OCI-LY7 (cell line): ENCODE measurements around the gene GON7. TPM values are rescaled to one million over a fixed set of nuclear protein-coding genes. Genes with fewer than 3 reads are reported as not detected.

Experiments
- Bru-seq: library from RNA; stranded (reverse); fragments of 400-500 nt; gene quantifications from one replicate; lab custom pipeline; 2021; lab: Mats Ljungman, UMichigan
- BruChase-seq, 2 experiments: library from RNA; stranded (reverse); fragments of 400-500 nt; gene quantifications; one replicate each; lab custom pipeline; 2021; lab: Mats Ljungman, UMichigan
- BruUV-seq: library from RNA; stranded (reverse); fragments of 400-500 nt; replicated peaks from 2 replicates; lab custom pipeline; 2021; lab: Mats Ljungman, UMichigan
- CTCF ChIA-PET: fragments of 300-600 bp; sonication (Branson Sonifier 250); formaldehyde crosslinking; loops from one replicate; lab custom pipeline; 2022; ENCODE audit warnings: antibody characterized with exemption; ENCODE audit not compliant: unreplicated experiment; lab: Charles Lee
- POLR2A ChIA-PET: fragments of 300-600 bp; sonication (Branson Sonifier 250); formaldehyde crosslinking; loops from one replicate; lab custom pipeline; 2022; ENCODE audit warnings: antibody characterized with exemption; lab: Charles Lee
- DNase-seq: peaks from one replicate; pipeline ENCODE4 v3.0.0-alpha.2; 2015; ENCODE audit warnings: low spot score
- H2AFZ ChIP-seq: fragments of 200-600 bp; sonication (generic), shearing (Covaris generic); 2 replicates; pipeline ENCODE4 v1.6.1; 2014; ENCODE audit warnings: mild to moderate bottlenecking, antibody characterized with exemption, low read length, moderate library complexity
- H3K27ac ChIP-seq: fragments of 200-600 bp; sonication (generic); 2 replicates; pipeline ENCODE4 v1.5.1; 2014; ENCODE audit warnings: mixed run types, low read depth, mild to moderate bottlenecking, moderate library complexity, low read length, inconsistent platforms; ENCODE audit not compliant: poor library complexity, severe bottlenecking
- H3K36me3 ChIP-seq: fragments of 200-600 bp; sonication (generic); 2 replicates; pipeline ENCODE4 v1.6.1; 2014; ENCODE audit warnings: mild to moderate bottlenecking, antibody characterized with exemption, low read length, moderate library complexity, mixed read lengths; ENCODE audit not compliant: insufficient read depth
- H3K4me1 ChIP-seq: fragments of 200-600 bp; sonication (generic); 2 replicates; pipeline ENCODE4 v1.5.1; 2014; ENCODE audit warnings: mild to moderate bottlenecking, low read length; ENCODE audit not compliant: insufficient read depth, poor library complexity, severe bottlenecking
- H3K4me2 ChIP-seq: fragments of 200-600 bp; sonication (generic); 2 replicates; pipeline ENCODE4 v1.6.1; 2014; ENCODE audit warnings: mild to moderate bottlenecking, low read length
- H3K4me3 ChIP-seq: fragments of 200-600 bp; sonication (generic); 2 replicates; pipeline ENCODE4 v1.5.1; 2014; ENCODE audit warnings: mild to moderate bottlenecking, low read depth, low read length; ENCODE audit not compliant: poor library complexity, severe bottlenecking
- H3K79me2 ChIP-seq: fragments of 200-600 bp; sonication (generic); 2 replicates; pipeline ENCODE4 v1.6.1; 2016; ENCODE audit warnings: low read depth, mild to moderate bottlenecking, low read length, moderate library complexity, mixed read lengths; ENCODE audit not compliant: insufficient read depth
- H3K9me2 ChIP-seq: fragments of 200-600 bp; sonication (generic); 2 replicates; pipeline ENCODE4 v1.6.1; 2016; ENCODE audit warnings: mild to moderate bottlenecking, low read length, mixed read lengths; ENCODE audit not compliant: insufficient read depth
- H3K9me3 ChIP-seq: fragments of 200-600 bp; sonication (generic); 2 replicates; pipeline ENCODE4 v1.6.1; 2014; ENCODE audit warnings: mild to moderate bottlenecking, mixed run types, low read length, mixed read lengths
- H4K20me1 ChIP-seq: fragments of 200-600 bp; sonication (generic); 2 replicates; pipeline ENCODE4 v1.6.1; 2014; ENCODE audit warnings: mild to moderate bottlenecking, antibody characterized with exemption, low read length, moderate library complexity, mixed read lengths; ENCODE audit not compliant: insufficient read depth
- CTCF ChIP-seq: fragments of 200-600 bp; sonication (generic); conservative IDR thresholded peaks from 2 replicates; pipeline ENCODE4 v1.5.1; 2014; ENCODE audit warnings: mild to moderate bottlenecking, antibody characterized with exemption, low read length, moderate library complexity, mixed read lengths
- EZH2phosphoT487 ChIP-seq: fragments of 200-600 bp; sonication (generic); IDR thresholded peaks from 2 replicates; pipeline ENCODE4 v1.6.1; 2018; ENCODE audit warnings: low read depth, borderline replicate concordance, mild to moderate bottlenecking, mixed run types, antibody characterized with exemption, low read length, moderate library complexity, mixed read lengths
- intact Hi-C: fragments of 100-400 bp; cut with micrococcal nuclease; formaldehyde crosslinking; loops from one replicate; pipeline ENCODE4 v1.10.0; 2022; ENCODE audit not compliant: unreplicated experiment
- long read RNA-seq: library from polyadenylated mRNA; stranded (forward); transcript quantifications from one replicate; pipeline ENCODE4 v2.0.0, GENCODE V29; 2022
- total RNA-seq, 2 experiments: library from RNA; depleted of rRNA in 1 of 2; stranded (reverse); fragments of >200 nt in 1 of 2; shearing (Covaris generic) in 1 of 2; gene quantifications; 2 replicates each; pipeline ENCODE4 v1.2.3, GENCODE V29; 2014 to 2022

GON7 gene
- total RNA-seq (2014; rRNA removed; shearing (Covaris generic)): 54.8 and 78.7 TPM in 2 replicates
- total RNA-seq (2022): 27.9 and 28.9 TPM in 2 replicates
- Bru-seq, nascent RNA: percentile 85 among the genes with signal in this experiment
- percentile 91 among the genes with signal in this experiment for BruChase-seq, experiment 1, labeled RNA remaining after a 6-hour chase
- percentile 92 among the genes with signal in this experiment for BruChase-seq, experiment 2, labeled RNA remaining after a 2-hour chase
- long read RNA-seq, transcript GON7-201 (2 exons, 1,154 nt): major isoform, 37 of 45 reads
- long read RNA-seq, partial matches to known transcripts: 0 of 45 reads
- long read RNA-seq, other reads (novel, unspliced or antisense): 7 of 45 reads

GRCh38 chr14:93206793-93207467, at the start of gene GON7, which contains the start of gene UBR7:
Gene GON7, minus strand, starts transcription at chr14:93207065. Its CDS starts 28 bp downstream, at chr14:93207037.
Gene UBR7, plus strand, starts transcription at chr14:93207256. Its CDS starts 36 bp downstream, at chr14:93207292.
- ChIA-PET POLR2A (interaction anchor here (0.7 to 3.6 kb wide), 6 partner anchors 11 to 28 kb away, joined by 3 to 17 read pairs (median 8); partner anchors contain the start of genes LYSET and MOAP1), CTCF (interaction anchor here (0.6 to 1.7 kb wide), 4 partner anchors 22 to 557 kb away, joined by 3 to 5 read pairs (median 3); no protein-coding TSS in a partner anchor)
- H3K9me3 ChIP-seq: no peaks in the 10 kb centered on the region
- peak within 1 kb of the TSS; percentile 66 for H3K27ac ChIP-seq
- H3K4me3 ChIP-seq: peak within 1 kb of the TSS; percentile 84
- no peaks in the 10 kb centered on the region for H3K9me2 ChIP-seq
- peaks cover 47% of the 10 kb centered on the region for H3K36me3 ChIP-seq
- peaks cover 25% of the 10 kb centered on the region for H4K20me1 ChIP-seq
- H2AFZ ChIP-seq: peak within 1 kb of the TSS; percentile 54
- intact Hi-C loops: loop anchor here (1.0 to 10.0 kb wide), 4 partner anchors 22 to 758 kb away; partner anchors contain the start of genes BTBD7, ITPK1 and LYSET
- BruUV-seq: no TSS peak
- peak within 1 kb of the TSS; percentile 90 for H3K4me2 ChIP-seq
- peak; percentile 94 for DNase-seq
- H3K4me1 ChIP-seq: peaks cover 66% of the 10 kb centered on the region
- peaks cover 87% of the 10 kb centered on the region for H3K79me2 ChIP-seq
- TF ChIP-seq CTCF (no peak), EZH2phosphoT487 (no peak)

DNA sequence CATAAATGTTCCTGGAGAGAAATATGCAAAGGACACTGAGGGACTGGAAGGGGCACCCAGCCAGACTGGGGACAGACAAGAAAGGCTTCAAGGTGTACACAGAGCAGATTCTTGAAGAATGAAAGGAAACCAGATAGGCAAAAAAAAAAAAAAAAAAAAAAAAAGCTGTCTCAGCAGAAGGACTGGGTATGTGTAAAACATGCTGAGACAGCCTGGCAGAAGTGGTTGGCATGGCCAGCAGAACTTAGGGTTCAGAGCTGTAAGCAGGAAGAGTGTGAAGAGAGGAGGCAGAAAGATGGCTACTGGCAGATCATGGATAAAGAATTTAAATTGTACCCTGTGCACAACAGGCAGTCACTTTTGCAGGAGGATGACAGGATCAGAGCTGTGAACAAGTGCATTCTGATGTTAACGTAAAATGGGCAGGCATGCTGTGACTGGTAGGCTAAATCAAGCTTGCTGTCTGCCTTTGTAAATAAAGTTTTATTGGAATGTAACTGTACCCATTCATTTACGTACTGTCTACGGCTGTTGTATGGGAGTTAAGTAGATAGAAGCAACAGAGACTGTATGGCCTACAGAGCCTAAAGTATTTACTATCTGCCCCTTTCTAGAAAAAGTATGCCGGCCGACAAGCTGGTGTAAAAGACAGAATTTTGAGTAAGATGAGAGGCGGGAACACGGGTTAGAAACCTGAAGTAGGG, 42.4 kb upstream of the GON7 start:
- no TSS peak for BruUV-seq
- Histone ChIP-seq H3K4me3 (no peak overlapping the region), H3K4me2 (no peak overlapping the region), H3K9me3 (no peaks in the 10 kb centered on the region), H3K9me2 (no peaks in the 10 kb centered on the region), H3K36me3 (peaks cover 20% of the 10 kb centered on the region), H3K4me1 (no peaks in the 10 kb centered on the region), H4K20me1 (no peaks in the 10 kb centered on the region), H2AFZ (no peak overlapping the region), H3K79me2 (no peaks in the 10 kb centered on the region), H3K27ac (no peak overlapping the region)
- TF ChIP-seq CTCF (no peak), EZH2phosphoT487 (no peak)
- POLR2A ChIA-PET: interaction anchor here (0.6 to 1.6 kb wide), 5 partner anchors 10 to 176 kb away, joined by 3 to 7 read pairs (median 5); no protein-coding TSS in a partner anchor
- no peak for DNase-seq
- CTCF ChIA-PET: interaction anchor here (0.6 kb wide), 1 partner anchor 173 kb away, joined by 3 read pairs; no protein-coding TSS in a partner anchor
- intact Hi-C loops: no loop called here
